NOMO-1 treated with dmso at 0.1 percent for 144 hours (cell line): ENCODE results near the gene MAML2.

Experiments
- DNase-seq: peaks from one replicate; lab custom pipeline; 2025; ENCODE audit not compliant: unreplicated experiment; lab: John Stamatoyannopoulos, UW

MAML2 gene

GRCh38 chr11:96082002-96082899 is 260.7 kb downstream of the MAML2 start:
- no peak for DNase-seq

DNA sequence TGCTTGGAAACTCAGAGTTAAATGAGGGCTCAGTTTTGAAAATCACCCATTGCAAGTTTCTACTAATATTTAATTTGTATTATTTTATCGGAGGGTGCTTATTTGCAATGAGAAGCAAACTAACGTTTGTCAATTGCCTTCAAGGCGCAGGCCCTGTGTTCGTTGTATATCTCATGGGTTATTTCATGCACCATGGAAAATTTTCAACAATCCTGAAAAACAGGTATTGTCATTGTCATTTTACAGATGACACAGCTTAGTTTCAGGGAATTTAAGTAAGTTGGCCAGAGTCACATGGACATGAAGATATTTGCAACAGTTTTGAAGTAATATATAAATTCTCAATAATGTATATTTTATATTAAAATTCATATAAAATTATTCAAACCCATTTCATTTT is 261.4 kb downstream of the MAML2 start:
- DNase-seq = no peak

- DNase-seq = no peak
Observed at GRCh38 chr11:96079691-96080090, 263.3 kb downstream of the MAML2 start.

DNA sequence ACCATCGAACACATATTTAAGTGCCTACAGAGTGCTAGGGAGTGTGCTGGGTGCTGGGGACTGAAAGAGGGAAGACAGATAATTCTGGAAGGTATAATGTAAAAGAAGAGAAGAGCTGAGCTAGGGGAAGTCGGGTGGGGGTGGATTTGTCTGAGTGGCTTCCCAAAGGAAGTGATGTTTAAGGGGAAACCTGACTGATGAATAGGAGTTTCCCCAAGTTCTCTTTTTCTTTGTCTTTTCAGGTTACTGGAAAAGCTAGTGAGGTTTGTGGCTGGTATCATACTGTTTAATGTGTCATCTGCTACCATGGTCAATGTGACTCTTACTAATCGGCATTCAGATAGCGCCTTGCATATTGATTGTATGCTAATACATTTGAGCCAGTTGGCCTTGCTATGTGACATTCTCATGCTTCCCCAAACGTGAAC is 267.4 kb downstream of the MAML2 start:
- DNase-seq = no peak

GRCh38 chr11:96074551-96075310 is 268.3 kb downstream of the MAML2 start:
- no peak for DNase-seq

DNA sequence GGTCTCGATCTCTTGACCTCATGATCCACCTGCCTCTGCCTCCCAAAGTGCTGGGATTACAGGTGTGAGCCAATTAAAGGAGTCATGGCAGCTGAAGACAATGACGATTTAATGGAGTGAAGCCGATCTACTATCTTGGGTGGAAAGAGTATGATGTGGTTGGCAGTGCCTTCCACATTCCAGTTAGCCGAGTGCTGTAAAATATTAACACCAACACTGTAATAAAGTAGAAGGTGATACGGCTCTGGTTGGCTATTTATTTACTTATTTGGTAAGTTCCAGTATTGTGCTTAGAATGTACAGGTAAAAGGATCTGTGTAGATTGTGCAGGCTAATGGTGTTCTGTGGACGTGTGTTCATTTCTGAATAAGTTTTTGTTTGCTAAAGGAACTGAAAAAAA is 269.5 kb downstream of the MAML2 start:
- no peak for DNase-seq

DNA sequence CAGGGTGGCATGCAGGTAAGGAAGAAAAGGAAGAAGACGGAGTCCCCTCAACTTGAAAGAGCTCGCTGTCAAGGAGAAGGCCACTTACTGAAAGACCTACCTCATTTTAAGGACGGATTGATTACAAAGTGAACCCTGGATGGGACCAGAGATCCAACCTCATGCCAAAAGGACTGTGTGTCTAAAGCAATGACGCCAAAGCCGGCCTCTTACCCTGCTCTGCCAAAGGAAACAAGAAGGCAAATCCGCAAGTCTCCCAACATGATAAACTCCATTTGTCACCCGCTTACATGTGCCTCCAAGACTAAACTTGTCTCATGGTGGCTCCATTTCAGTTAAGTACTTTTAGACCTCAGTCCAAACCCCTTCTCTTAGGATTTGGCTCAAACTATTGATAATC is 270.4 kb downstream of the MAML2 start:
- no peak for DNase-seq

DNA sequence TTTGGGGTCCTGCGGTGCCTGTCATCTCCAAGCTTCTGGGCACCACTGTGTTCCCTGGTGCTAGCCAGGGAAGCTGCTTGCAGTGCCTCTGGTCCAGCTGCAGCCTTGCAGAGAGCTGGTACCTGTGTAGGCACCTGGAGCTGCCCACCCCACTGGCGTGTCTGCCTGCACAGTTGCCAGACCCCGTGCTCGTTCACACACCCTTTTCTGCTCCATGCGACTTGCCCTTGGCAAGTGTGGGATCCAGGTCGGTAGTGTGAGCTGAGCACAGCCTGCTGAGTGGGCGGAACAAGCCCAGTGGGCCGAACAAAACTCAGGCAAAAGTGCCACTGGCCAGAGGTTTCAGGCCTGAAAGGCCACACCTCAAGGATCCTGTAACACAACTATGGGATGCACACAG is 272.5 kb downstream of the MAML2 start:
- DNase-seq = no peak

DNA sequence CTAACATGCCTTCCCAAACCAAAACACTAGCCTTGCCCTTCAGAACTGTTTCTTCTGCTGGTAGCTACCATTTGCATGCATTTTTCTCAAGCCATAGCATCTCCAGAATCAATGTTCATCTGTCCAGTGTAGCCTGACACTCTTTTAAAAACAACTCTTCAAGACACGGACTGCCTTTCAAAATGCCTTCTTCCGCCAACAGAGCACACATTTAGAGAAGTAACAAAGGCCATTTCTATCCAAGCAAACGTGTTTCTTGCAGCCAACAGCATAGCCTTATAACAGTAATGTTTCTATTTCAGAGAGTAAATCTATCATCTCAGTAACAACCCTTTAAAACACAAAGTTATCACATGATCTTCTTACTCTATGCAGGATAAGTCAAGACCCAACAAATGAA is 275.8 kb downstream of the MAML2 start:
- no peak for DNase-seq

GRCh38 chr11:96065379-96065778 is 277.6 kb downstream of the MAML2 start:
- DNase-seq = no peak

GRCh38 chr11:96063886-96064285 is 279.1 kb downstream of the MAML2 start:
- no peak for DNase-seq

DNA sequence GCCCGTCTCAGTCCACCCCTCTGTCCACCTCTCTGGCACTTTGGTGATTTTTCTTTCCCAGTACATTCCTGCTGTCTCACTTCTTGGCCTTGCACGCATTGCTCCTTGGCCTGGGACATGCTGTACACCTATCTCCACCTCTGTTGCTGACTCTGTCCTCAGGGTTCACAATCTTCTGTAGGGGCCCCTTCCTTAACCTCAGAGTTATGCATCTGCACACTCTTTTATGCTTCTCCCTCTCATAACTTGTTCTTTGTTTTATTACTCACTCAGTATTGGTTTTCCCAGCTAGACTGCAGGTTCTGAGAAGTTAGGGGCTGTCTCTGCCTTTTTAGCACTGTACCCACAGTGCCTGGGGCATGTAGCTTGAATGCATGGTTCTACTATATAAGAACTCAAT is 279.9 kb downstream of the MAML2 start:
- DNase-seq = no peak

- DNase-seq = no peak
Observed at GRCh38 chr11:96062134-96062533, 280.9 kb downstream of the MAML2 start.

- no peak for DNase-seq
Observed at GRCh38 chr11:96061730-96062129, 281.3 kb downstream of the MAML2 start.

- no peak for DNase-seq
Observed at GRCh38 chr11:96061069-96061468, 281.9 kb downstream of the MAML2 start.

DNA sequence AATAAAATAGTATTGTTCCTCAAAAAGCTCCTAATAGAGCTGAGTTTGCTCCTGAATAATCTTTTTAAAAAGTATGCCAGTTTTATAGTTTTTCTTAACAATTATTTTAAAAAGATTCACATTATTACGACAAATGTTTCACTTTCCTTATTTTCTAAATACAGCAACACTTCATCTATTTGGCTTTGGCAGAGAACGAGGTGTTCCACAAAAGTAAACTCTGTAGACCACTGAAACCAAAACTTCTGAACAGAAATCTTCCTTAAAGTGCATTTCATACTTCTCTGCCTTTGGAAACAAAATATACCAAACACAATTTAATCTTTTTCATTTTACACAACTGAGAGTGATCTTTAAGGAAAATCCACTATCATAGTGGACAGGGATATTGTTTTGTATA is 285.5 kb downstream of the MAML2 start:
- no peak for DNase-seq

GRCh38 chr11:96056576-96056975 is 286.4 kb downstream of the MAML2 start:
- DNase-seq = no peak

- no peak for DNase-seq
Observed at GRCh38 chr11:96055706-96056387, 287.1 kb downstream of the MAML2 start.

GRCh38 chr11:96054870-96055705 is 287.9 kb downstream of the MAML2 start:
- no peak for DNase-seq

GRCh38 chr11:96052921-96053651 is 289.9 kb downstream of the MAML2 start:
- DNase-seq = no peak
